ENCODE results near the gene GEMIN5. TPM values are rescaled to one million over a fixed set of nuclear protein-coding genes. Genes with fewer than 3 reads are reported as not detected.
"Not testable (repeated sequence)": the region's sequence is repeated elsewhere in the genome, so short reads cannot be mapped to it uniquely, and the experiment has no call there.

Gene GEMIN5, protein sequence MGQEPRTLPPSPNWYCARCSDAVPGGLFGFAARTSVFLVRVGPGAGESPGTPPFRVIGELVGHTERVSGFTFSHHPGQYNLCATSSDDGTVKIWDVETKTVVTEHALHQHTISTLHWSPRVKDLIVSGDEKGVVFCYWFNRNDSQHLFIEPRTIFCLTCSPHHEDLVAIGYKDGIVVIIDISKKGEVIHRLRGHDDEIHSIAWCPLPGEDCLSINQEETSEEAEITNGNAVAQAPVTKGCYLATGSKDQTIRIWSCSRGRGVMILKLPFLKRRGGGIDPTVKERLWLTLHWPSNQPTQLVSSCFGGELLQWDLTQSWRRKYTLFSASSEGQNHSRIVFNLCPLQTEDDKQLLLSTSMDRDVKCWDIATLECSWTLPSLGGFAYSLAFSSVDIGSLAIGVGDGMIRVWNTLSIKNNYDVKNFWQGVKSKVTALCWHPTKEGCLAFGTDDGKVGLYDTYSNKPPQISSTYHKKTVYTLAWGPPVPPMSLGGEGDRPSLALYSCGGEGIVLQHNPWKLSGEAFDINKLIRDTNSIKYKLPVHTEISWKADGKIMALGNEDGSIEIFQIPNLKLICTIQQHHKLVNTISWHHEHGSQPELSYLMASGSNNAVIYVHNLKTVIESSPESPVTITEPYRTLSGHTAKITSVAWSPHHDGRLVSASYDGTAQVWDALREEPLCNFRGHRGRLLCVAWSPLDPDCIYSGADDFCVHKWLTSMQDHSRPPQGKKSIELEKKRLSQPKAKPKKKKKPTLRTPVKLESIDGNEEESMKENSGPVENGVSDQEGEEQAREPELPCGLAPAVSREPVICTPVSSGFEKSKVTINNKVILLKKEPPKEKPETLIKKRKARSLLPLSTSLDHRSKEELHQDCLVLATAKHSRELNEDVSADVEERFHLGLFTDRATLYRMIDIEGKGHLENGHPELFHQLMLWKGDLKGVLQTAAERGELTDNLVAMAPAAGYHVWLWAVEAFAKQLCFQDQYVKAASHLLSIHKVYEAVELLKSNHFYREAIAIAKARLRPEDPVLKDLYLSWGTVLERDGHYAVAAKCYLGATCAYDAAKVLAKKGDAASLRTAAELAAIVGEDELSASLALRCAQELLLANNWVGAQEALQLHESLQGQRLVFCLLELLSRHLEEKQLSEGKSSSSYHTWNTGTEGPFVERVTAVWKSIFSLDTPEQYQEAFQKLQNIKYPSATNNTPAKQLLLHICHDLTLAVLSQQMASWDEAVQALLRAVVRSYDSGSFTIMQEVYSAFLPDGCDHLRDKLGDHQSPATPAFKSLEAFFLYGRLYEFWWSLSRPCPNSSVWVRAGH (N-terminal part only)
- total RNA-seq (2021; fragmentation: NEBNext Ultra II Directional; extraction: Animal tissue kit (Norgen Biotek cat#: 25700)): 10 to 100 TPM; 16.5 to 22.5 (median 17.6) TPM
- long read RNA-seq, full-length matches to known transcripts: 4 of 16 reads
- long read RNA-seq, partial matches to known transcripts: 9 of 16 reads
- long read RNA-seq, other reads (novel, unspliced or antisense): 3 of 16 reads

DNA sequence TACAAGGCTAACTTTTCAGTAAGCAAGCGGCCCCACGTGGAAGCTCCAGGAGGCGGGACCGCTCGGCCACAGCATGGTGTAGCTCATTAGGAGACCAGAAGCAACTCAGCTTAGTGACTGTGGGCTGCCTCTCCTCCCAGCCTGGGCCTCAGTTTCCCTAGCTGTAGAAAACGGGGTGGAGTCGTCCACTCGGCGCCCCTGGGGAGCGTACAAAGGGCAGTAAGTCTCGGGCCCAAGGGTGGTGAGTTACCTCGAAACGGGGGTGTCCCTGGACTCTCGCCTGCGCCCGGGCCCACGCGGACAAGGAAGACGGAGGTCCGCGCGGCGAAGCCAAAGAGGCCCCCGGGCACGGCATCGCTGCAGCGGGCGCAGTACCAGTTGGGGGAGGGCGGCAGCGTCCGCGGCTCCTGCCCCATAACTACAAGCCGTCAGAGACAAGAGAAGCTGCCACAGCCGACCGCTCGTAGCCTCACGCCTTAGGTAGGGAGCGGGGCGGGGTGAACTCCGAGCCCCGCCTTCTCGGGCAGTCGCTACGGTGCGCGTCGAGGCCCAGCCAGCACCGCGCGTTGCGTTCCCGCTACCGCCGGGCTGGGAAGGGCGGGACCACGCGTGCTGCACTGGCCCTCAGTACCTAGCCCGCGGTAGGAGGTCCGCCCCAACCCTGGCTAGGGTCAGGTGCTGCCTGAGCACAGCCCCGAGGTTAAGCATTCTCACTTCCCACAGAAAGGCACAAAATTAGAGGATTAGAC is at the start of gene GEMIN5:
Gene GEMIN5 (minus strand): TSS at position 494 of the 749 bp plus-strand sequence. CDS start 78 bp downstream, at position 416.
- Mint-ChIP-seq H3K9me3 (no peaks in the 10 kb centered on the region), H3K27me3 (ENCODE audit: insufficient read depth) (no peaks in the 10 kb centered on the region; the same call in 1 of the 2 replicates), H3K4me3 (peak within 1 kb of the TSS; percentile 96), H3K27ac (peak within 1 kb of the TSS; percentile 80), H3K4me1 (ENCODE audit: low read depth) (peaks cover 35% of the 10 kb centered on the region), H3K36me3 (ENCODE audit: low read depth) (peaks cover 12% of the 10 kb centered on the region)
- TF ChIP-seq, protein P1, sequence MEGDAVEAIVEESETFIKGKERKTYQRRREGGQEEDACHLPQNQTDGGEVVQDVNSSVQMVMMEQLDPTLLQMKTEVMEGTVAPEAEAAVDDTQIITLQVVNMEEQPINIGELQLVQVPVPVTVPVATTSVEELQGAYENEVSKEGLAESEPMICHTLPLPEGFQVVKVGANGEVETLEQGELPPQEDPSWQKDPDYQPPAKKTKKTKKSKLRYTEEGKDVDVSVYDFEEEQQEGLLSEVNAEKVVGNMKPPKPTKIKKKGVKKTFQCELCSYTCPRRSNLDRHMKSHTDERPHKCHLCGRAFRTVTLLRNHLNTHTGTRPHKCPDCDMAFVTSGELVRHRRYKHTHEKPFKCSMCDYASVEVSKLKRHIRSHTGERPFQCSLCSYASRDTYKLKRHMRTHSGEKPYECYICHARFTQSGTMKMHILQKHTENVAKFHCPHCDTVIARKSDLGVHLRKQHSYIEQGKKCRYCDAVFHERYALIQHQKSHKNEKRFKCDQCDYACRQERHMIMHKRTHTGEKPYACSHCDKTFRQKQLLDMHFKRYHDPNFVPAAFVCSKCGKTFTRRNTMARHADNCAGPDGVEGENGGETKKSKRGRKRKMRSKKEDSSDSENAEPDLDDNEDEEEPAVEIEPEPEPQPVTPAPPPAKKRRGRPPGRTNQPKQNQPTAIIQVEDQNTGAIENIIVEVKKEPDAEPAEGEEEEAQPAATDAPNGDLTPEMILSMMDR (IDR thresholded peaks at IDR 0.05): no peak
- peak; percentile 71 for DNase-seq

DNA sequence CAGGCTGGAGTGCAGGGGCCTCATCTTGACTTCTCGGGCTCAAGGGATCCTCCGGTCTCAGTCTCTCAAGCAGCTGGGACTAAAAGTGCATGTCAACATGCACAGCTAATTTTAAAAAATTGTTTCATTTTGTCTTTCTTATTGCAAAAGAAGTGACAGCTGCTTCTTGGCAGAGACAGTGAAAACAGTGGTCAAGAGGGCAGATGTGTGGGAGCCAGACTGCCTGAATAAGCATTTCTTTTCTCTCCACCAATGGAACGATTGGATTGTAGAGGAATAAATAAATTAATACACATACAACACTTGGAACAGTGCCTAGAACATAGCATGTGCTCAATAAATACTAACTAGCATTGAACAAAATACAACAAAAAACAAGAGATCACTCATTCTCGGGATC is 48.1 kb upstream of the GEMIN5 start:
- Mint-ChIP-seq H3K9me3 (no peaks in the 10 kb centered on the region), H3K4me1 (ENCODE audit: low read depth) (no peaks in the 10 kb centered on the region), H3K36me3 (ENCODE audit: low read depth) (no peaks in the 10 kb centered on the region), H3K27me3 (ENCODE audit: insufficient read depth) (peaks cover 20% of the 10 kb centered on the region), H3K27ac (no peak overlapping the region), H3K4me3 (no peak overlapping the region)
- DNase-seq: no peak
- TF ChIP-seq, protein P1 (IDR thresholded peaks at IDR 0.05): no peak

DNA sequence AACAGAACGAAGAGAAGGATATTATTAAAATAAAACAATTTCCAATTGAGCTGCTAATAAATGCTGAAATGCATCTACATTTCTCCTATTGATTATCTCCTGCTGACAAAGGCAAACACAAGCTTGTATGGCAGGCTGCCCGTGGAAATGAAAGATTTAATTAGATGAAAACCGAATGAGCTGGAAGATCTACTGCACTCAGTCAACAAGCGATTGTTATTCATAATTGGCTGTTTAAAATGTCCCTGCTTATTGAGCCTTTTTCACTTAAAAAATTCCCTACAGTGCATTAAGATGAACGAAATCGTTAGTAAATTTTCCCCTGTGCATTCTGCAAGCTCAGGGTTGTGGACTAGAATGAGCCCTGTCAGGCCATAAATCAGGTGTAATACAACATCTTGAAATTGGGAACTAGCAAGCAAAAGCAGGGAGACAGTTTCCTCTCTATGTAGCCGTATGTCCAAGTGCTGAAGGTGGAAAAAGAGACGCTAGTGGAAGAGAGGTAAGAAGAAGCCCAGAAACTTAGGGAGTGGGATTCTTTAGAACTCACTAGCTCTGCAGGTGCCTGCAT is 47.0 kb upstream of the GEMIN5 start:
- TF ChIP-seq, protein P1 (IDR thresholded peaks at IDR 0.05): no peak
- DNase-seq: no peak
- Mint-ChIP-seq H3K36me3 (ENCODE audit: low read depth) (no peaks in the 10 kb centered on the region), H3K4me3 (no peak overlapping the region), H3K4me1 (ENCODE audit: low read depth) (no peaks in the 10 kb centered on the region), H3K9me3 (no peaks in the 10 kb centered on the region), H3K27ac (no peak overlapping the region), H3K27me3 (ENCODE audit: insufficient read depth) (peaks cover 20% of the 10 kb centered on the region)

DNA sequence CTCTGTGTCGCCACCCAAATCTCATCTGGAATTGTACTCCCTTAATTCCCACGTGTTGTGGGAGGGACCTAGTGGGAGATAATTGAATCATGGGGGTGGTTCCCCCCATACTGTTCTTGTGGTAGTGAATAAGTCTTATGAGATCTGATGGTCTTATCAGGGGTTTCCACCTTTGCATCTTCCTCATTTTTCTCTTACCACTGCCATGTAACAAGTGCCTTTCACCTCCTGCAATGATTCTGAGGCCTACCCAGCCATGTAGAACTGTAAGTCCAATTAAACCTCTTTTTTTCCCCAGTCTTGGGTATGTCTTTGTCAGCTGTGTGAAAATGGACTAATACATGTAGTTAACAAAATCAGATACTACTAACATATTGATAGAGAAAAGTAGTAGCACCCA is 40.3 kb upstream of the GEMIN5 start:
- H3K4me3 Mint-ChIP-seq; H3K9me3 Mint-ChIP-seq; DNase-seq; H3K27me3 Mint-ChIP-seq (ENCODE audit: insufficient read depth); H3K27ac Mint-ChIP-seq; H3K4me1 Mint-ChIP-seq (ENCODE audit: low read depth): not testable (repeated sequence)
- H3K36me3 Mint-ChIP-seq (ENCODE audit: low read depth): peaks cover 10% of the 10 kb centered on the region

DNA sequence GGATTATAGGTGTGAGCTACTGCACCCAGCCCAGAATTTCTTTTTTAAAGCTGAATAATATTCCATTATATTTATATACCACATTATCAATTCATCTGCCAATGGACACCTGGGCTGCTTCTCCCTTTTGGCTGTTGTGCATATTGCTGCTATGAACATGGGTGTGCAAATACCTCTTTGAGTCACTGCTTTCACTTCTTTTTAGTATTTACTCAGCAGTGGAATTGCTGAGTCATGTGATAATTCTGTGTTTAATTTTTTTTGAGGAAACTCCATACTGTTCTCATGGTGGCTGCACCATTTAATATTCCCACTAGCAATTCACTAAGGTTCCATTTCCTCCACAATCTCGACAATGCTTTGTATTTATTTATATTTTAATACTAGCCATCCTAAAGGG is 39.4 kb upstream of the GEMIN5 start:
- Mint-ChIP-seq H3K4me1 (ENCODE audit: low read depth) (peaks cover 5% of the 10 kb centered on the region), H3K36me3 (ENCODE audit: low read depth) (peaks cover 10% of the 10 kb centered on the region), H3K9me3 (no peaks in the 10 kb centered on the region), H3K27me3 (ENCODE audit: insufficient read depth) (peaks cover 5% of the 10 kb centered on the region; the same call in 1 of the 2 replicates), H3K27ac (no peak overlapping the region), H3K4me3 (no peak overlapping the region)
- peak; percentile 24 for DNase-seq
- TF ChIP-seq, protein P1 (IDR thresholded peaks at IDR 0.05): no peak

DNA sequence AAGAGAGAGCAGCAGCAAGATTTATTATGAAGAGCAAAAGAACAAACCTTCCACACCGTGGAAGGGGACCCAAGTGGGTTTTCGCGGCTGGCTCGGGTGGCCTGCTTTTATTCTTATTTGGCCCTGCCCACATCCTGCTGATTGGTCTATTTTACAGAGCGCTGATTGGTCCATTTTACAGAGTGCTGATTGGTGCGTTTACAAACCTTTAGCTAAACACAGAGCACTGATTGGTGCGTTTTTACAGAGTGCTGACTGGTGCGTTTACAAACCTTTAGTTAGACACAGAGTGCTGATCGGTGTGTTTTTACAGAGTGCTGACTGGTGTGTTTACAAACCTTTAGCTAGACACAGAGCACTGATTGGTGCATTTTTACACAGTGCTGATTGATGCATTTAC is 38.1 kb upstream of the GEMIN5 start:
- H3K9me3 Mint-ChIP-seq, H3K27ac Mint-ChIP-seq: not testable (repeated sequence)

More for the DNA sequence above, 38.1 kb upstream of the GEMIN5 start:
- DNase-seq; H3K4me3 Mint-ChIP-seq; H3K4me1 Mint-ChIP-seq (ENCODE audit: low read depth); H3K27me3 Mint-ChIP-seq (ENCODE audit: insufficient read depth): not testable (repeated sequence)
- H3K36me3 Mint-ChIP-seq (ENCODE audit: low read depth): peaks cover 10% of the 10 kb centered on the region
